DMS53 treated with DMSO at 0.1 percent for 48 hours (cell line): ENCODE data around the gene MRGPRF.
"Not testable (repeated sequence)": the region's sequence is repeated elsewhere in the genome, so short reads cannot be mapped to it uniquely, and the experiment has no call there.

ENCODE experiments used
- DNase-seq: peaks from one replicate; lab custom pipeline; 2025; ENCODE audit not compliant: unreplicated experiment; lab: John Stamatoyannopoulos, UW

Gene MRGPRF

GRCh38 chr11:68989936-68990606, 23.0 kb downstream of the MRGPRF start:
- DNase-seq: no peak

DNA sequence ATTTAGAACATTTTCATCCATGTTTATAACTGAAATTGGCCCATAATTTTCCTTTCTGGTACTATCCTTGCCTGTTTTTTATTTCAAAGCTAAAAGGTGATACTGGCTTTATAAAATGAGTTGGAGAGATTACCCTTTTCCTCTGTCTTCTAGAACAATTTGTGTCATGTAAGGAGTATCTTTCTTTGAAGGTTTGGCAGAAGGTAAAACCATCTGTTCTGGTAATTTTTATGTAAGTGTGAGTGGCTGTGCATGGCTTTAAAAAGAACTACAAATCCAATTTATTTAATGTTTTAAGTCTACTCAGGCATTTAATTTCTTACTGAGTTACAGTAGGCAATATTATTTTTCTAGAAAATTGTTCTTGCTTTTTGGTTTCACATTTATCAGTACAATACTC, 24.6 kb downstream of the MRGPRF start:
- DNase-seq: no peak

GRCh38 chr11:68987211-68987610, 25.8 kb downstream of the MRGPRF start:
- DNase-seq: no peak

DNA sequence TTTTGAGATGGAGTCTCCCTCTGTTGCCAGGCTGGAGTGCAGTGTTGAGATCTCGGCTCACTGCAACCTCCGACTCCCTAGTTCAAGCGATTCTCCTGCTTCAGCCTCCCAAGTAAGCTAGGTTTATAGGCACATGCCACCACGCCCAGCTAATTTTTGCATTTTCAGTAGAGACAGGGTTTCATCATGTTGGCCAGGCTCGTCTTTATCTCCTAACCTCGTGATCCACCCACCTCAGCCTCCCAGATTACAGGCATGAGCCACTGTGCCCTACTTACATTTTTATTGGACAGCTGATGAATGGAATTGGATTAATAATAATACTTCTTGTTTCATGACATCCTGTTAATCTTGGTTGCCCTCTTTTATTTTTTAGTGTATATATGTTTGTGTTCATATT, 29.2 kb downstream of the MRGPRF start:
- no peak for DNase-seq

DNA sequence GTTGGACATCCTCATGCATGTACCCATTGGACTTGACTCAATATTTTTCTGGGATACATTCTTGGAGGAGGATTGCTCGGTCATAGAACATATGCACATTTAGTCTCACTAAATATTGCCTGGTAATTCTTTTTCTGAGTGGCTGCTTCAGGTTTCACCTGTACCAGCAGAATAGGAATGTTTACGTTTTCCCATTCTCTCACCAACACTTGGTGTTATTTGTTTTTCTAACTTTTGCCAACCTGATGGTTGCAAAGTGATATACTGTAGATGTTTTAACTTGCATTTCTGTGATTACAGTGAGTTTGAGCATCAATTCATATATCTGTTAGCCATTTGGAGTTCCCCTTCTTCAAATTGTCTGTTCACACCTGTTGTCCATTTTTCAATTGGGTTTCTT, 30.9 kb downstream of the MRGPRF start:
- no peak for DNase-seq

DNA sequence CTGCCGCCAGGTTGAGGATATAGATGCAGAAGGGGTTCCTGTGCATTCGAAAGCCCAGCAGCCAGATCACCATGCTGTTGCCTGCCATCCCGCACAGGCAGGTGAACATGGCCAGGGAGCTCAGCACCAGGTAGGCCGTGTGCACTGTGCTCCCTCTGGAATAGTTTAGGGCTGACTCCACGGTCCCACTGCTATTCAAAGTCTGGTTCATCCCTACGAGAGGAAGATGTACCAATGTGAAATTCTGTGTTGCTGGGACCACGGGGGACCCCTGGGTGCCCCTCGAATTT, 32.3 kb downstream of the MRGPRF start, which contains the start of gene MRGPRD:
MRGPRD (minus strand) TSS at position 211 of the 290 bp plus-strand sequence; CDS start at position 211, 0 bp downstream.
- DNase-seq: no peak

GRCh38 chr11:68979931-68980775, 32.9 kb downstream of the MRGPRF start:
- DNase-seq: no peak

DNA sequence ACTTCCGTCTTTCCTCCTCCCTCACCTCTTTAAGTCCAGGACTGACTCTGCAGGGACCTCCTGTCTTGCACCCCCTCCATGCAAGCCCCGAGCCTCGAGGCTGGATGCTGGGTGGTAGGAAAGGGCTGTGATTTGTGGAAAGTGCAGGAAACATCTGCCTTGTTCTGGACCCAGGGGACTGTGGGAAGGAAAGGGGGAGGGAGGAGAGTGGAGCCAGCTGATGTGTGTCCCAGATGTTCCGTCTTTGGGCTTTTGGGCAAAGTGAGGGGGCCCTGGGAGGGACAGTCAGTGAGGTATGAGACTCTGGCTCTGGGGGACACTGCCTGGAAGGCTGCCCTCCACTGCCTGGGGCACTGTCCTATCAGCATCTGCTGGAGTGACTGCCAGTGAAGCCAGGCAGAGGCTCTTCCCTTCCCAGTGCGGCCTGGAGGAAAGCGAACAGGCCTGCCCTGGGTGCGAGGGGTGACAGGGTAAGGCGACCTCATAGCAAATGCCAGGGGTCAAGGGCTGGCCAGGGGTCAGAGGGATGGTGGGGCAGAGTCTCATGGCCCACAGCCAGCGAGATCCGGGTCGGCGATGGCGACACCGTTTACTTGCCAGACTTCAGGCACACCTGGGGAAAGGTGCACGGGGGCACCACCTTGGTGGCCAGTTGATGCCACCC, 34.0 kb downstream of the MRGPRF start:
- DNase-seq: no peak

- DNase-seq: no peak
These were observed 34.5 kb downstream of the MRGPRF start for GRCh38 chr11:68978626-68978930.

GRCh38 chr11:68977781-68978625, 35.0 kb downstream of the MRGPRF start:
- no peak for DNase-seq

GRCh38 chr11:68976563-68976962, 36.5 kb downstream of the MRGPRF start:
- DNase-seq: no peak

DNA sequence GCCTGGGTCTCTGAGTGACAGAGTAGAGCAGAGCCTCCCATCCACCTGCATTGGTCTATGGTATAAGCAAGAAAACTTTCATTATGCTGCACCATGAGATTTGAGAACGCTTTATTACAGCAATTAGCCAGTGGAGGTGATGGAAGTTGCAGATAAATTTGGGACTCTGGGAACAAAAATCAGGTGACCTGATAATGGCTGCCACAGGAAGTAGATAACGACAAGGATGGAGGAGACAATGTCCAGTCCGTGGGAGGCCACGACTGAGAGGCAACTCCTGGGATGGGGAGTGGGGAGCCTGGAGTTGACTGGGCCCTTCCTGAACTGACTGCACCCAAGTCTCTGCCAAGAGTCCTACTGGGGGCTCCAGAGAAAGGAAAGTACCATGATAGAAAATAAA, 37.0 kb downstream of the MRGPRF start:
- DNase-seq: no peak

DNA sequence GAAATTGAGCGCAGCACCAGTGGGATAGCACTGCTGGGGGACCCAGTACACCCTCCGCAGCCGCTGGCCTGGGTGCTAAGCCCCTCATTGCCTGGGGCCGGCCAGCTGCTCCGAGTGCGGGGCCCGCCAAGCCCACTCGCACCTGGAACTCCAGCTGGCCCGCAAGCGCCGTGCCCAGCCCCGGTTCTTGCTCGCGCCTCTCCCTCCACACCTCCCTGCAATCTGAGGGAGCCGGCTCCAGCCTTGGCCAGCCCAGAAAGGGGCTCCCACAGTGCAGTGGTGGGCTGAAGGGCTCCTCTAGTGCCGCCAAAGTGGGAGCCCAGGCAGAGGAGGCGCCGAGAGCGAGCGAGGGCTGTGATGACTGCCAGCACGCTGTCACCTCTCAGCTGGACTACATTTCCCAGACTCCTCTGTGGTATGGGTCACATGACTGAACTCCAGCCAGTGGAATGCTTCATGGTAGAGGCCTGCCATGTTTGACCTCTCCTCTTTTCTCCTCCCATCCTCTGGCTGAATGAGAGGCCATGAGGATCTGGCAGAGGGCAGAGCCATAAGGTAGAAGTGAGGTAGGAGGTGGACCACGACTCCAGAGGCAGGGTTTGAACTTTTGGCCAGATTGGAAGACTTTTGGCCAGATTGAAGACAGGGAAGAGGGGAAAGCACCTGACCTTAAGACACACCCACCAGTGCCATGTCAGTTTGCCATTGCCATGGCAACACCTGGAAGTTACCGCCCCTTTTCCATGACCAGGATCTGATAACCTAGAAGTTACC, 38.4 kb downstream of the MRGPRF start:
- DNase-seq: no peak

DNA sequence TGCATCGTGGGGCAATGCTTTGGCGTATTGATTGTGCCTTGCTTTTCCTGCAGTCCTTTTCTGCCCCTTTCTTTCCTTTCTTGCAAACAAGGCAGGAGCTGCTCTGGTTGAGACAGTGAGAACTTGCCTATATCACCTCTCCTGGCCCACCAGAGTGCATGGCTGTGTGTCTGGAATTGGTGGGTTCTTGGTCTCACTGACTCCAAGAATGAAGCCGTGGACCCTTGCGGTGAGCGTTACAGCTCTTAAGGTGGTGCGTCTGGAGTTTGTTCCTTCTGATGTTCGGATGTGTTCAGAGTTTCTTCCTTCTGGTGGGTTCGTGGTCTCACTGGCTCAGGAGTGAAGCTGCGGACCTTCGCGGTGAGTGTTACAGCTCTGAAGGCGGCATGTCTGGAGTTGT, 39.3 kb downstream of the MRGPRF start:
- DNase-seq: not testable (repeated sequence)

- DNase-seq: no peak
These were observed 39.8 kb downstream of the MRGPRF start for GRCh38 chr11:68973219-68973618.

DNA sequence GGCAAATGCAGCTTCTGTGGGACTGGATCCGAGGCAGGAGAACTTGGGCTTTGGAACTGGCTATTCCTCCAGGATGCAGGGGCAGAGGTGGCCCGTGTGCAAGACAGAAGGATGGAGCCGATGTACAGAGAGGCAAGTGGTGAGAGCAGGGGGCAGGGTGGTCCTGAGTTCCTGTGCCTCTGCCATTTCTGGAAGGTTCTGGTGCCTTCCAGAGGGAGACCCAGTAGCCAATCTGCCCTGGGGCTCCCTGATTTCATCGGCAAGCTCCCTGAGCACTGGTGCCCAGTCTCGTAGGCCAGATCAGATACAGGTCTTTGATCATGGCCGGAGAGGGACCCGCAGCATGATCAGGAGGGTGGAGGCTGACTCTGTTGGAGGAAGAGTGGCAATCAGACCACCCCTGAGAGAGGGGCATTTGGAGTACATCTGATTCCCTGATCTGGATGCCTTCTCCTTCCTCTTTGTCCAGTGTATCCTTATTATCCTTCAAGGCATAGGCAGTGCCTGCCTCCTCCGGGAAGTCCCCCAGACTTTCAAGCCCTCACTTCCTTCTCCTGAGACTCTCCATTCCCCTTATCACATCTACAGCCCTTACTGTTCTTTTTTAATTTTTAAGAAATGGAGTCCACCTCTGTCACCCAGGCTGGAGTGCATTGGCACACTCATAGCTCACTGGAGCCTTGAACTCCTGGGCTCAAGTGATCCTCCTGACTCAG, 42.0 kb downstream of the MRGPRF start:
- DNase-seq: no peak

DNA sequence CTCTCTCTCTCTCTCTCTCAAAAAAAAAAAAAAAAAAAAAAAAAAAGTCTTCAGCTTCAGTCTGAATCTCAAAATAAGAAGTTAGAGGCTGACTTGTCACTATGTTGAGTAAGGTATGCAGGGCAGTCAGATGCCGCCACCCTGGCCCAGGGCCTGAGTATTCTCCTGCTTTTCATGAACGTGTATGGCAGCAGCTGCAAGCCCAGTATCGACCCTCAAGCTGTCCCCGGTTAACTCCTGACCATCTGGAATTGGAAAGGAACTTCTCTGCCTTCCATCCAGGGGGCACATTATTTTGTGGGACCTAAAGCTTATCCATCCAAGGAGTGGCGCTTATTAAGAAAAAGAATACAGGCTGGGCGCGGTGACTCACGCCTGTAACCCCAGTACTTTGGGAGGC, 43.7 kb downstream of the MRGPRF start:
- no peak for DNase-seq

- DNase-seq: no peak
These were observed 44.5 kb downstream of the MRGPRF start for GRCh38 chr11:68968306-68969250.
